IMR-90 (cell line): ENCODE measurements around the gene DYNLL2. TPM values are rescaled to one million over a fixed set of nuclear protein-coding genes. Genes with fewer than 3 reads are reported as not detected.

ENCODE experiments used
- ATAC-seq: fragments of 200-7000 bp; cut with Tn5 transposase; 2 replicates; pipeline ENCODE4 v1.9.1; 2020; ENCODE audit warnings: low read depth, mild to moderate bottlenecking, moderate library complexity
- BruUV-seq: library from RNA; stranded (reverse); fragments of 400-500 nt; replicated peaks from 2 replicates; lab custom pipeline; 2021; lab: Mats Ljungman, UMichigan
- CTCF ChIA-PET: fragments of 300-600 bp; formaldehyde crosslinking; extraction: SDS; loops from one replicate; lab custom pipeline; 2021; ENCODE audit warnings: antibody characterized with exemption; lab: Yijun Ruan, JAX
- POLR2A ChIA-PET: fragments of 300-600 bp; sonication (Branson Sonifier 250); formaldehyde crosslinking; loops from one replicate; lab custom pipeline; 2022; ENCODE audit warnings: antibody characterized with exemption; ENCODE audit not compliant: unreplicated experiment; lab: Charles Lee
- DNase-seq: peaks from one replicate; pipeline ENCODE4 v3.0.0; 2013
- H2AFZ ChIP-seq: replicated peaks from 2 replicates; pipeline ENCODE3; 2013; ENCODE audit warnings: low read length, mild to moderate bottlenecking; ENCODE audit not compliant: poor library complexity
- H2AK5ac ChIP-seq: 2 replicates; pipeline ENCODE4 v1.6.1; 2013; ENCODE audit warnings: low read depth, low read length, inconsistent platforms
- H2AK9ac ChIP-seq: replicated peaks from 2 replicates; pipeline ENCODE3; 2013; ENCODE audit warnings: mild to moderate bottlenecking, low read depth, low read length, moderate library complexity; ENCODE audit not compliant: poor library complexity
- H2BK120ac ChIP-seq: 2 replicates; pipeline ENCODE4 v1.6.1; 2013; ENCODE audit warnings: low read depth, low read length, inconsistent platforms
- H2BK15ac ChIP-seq: 3 replicates; pipeline ENCODE4 v1.6.1; 2013; ENCODE audit warnings: low read depth, low read length, inconsistent platforms
- H2BK20ac ChIP-seq: 2 replicates; pipeline ENCODE4 v1.6.1; 2013; ENCODE audit warnings: low read depth, mild to moderate bottlenecking, inconsistent platforms, low read length, moderate library complexity
- H2BK5ac ChIP-seq: 2 replicates; pipeline ENCODE4 v1.6.1; 2013; ENCODE audit warnings: mild to moderate bottlenecking, low read depth, low read length, inconsistent platforms; ENCODE audit not compliant: poor library complexity, severe bottlenecking
- H3K14ac ChIP-seq: replicated peaks from 2 replicates; pipeline ENCODE4 v1.6.1; 2013; ENCODE audit warnings: low read depth, low read length, inconsistent platforms
- H3K18ac ChIP-seq: 2 replicates; pipeline ENCODE4 v1.6.1; 2013; ENCODE audit warnings: low read depth, low read length, control low read depth
- H3K23ac ChIP-seq: 2 replicates; pipeline ENCODE4 v1.6.1; 2013; ENCODE audit warnings: low read depth, low read length, inconsistent platforms
- H3K27ac ChIP-seq: 2 replicates; pipeline ENCODE4 v1.5.1; 2013; ENCODE audit warnings: mild to moderate bottlenecking, control low read depth, low read length; ENCODE audit not compliant: insufficient read depth
- H3K27me3 ChIP-seq: 2 replicates; pipeline ENCODE4 v1.6.1; 2013; ENCODE audit warnings: low read length; ENCODE audit not compliant: control insufficient read depth, insufficient read depth
- H3K36me3 ChIP-seq: 2 replicates; pipeline ENCODE4 v1.6.1; 2013; ENCODE audit warnings: low read length, mixed read lengths; ENCODE audit not compliant: control insufficient read depth, insufficient read depth
- H3K4ac ChIP-seq: 2 replicates; pipeline ENCODE4 v1.6.1; 2013; ENCODE audit warnings: low read depth, low read length, inconsistent platforms
- H3K4me1 ChIP-seq: 2 replicates; pipeline ENCODE4 v1.6.1; 2013; ENCODE audit warnings: low read length, mixed read lengths; ENCODE audit not compliant: control insufficient read depth, insufficient read depth
- H3K4me2 ChIP-seq: 2 replicates; pipeline ENCODE4 v1.6.1; 2013; ENCODE audit warnings: low read depth, mild to moderate bottlenecking, control low read depth, low read length, moderate library complexity
- H3K4me3 ChIP-seq: 2 replicates; pipeline ENCODE4 v1.5.1; 2013; ENCODE audit warnings: low read depth, mild to moderate bottlenecking, control low read depth, low read length, moderate library complexity; ENCODE audit not compliant: insufficient read depth
- H3K56ac ChIP-seq: 2 replicates; pipeline ENCODE4 v1.6.1; 2013; ENCODE audit warnings: low read length, inconsistent platforms; ENCODE audit not compliant: insufficient read depth; ENCODE audit errors: extremely low read depth
- H3K79me1 ChIP-seq, 2 experiments: 2 replicates each; pipeline ENCODE4 v1.6.1; 2013; ENCODE audit warnings: low read length in 2 of 2, inconsistent platforms in 1 of 2, low read depth in 1 of 2
- H3K9ac ChIP-seq: 2 replicates; pipeline ENCODE4 v1.6.1; 2013; ENCODE audit warnings: low read depth, low read length, control low read depth
- H3K9me1 ChIP-seq: 2 replicates; pipeline ENCODE4 v1.6.1; 2013; ENCODE audit warnings: low read length, inconsistent platforms; ENCODE audit not compliant: insufficient read depth
- H3K9me3 ChIP-seq: 2 replicates; pipeline ENCODE4 v1.6.1; 2013; ENCODE audit warnings: low read length; ENCODE audit not compliant: control insufficient read depth, insufficient read depth
- H4K20me1 ChIP-seq: 2 replicates; pipeline ENCODE4 v1.6.1; 2013; ENCODE audit warnings: low read length, inconsistent platforms; ENCODE audit not compliant: insufficient read depth
- H4K5ac ChIP-seq: 2 replicates; pipeline ENCODE4 v1.6.1; 2013; ENCODE audit warnings: mild to moderate bottlenecking, low read depth, low read length, control low read depth
- H4K8ac ChIP-seq, 2 experiments: 2 replicates each; pipeline ENCODE4 v1.6.1; 2013; ENCODE audit warnings: low read depth in 2 of 2, low read length in 2 of 2, control low read depth in 1 of 2, inconsistent platforms in 1 of 2
- H4K91ac ChIP-seq: 2 replicates; pipeline ENCODE4 v1.6.1; 2013; ENCODE audit warnings: low read depth, low read length, inconsistent platforms; ENCODE audit not compliant: insufficient read depth
- CEBPB ChIP-seq: IDR thresholded peaks from 2 replicates; pipeline ENCODE4 v1.6.1; 2012; ENCODE audit warnings: low read depth, low read length, improper control_type of control experiment
- CHD1 ChIP-seq: IDR thresholded peaks from 2 replicates; pipeline ENCODE4 v1.6.1; 2012; ENCODE audit warnings: low read depth, low read length, improper control_type of control experiment
- FOS ChIP-seq: fragments of 150-350 bp; IDR thresholded peaks from 2 replicates; pipeline ENCODE4 v1.6.1; 2016; ENCODE audit warnings: low read depth, low read length
- MXI1 ChIP-seq: IDR thresholded peaks from 2 replicates; pipeline ENCODE4 v1.6.1; 2012; ENCODE audit warnings: low read depth, mild to moderate bottlenecking, low read length, moderate library complexity, borderline replicate concordance
- RCOR1 ChIP-seq: IDR thresholded peaks from 2 replicates; pipeline ENCODE4 v1.6.1; 2012; ENCODE audit warnings: mild to moderate bottlenecking, low read length, improper control_type of control experiment; ENCODE audit not compliant: insufficient replicate concordance
- RFX5 ChIP-seq: IDR thresholded peaks from 2 replicates; pipeline ENCODE4 v1.8.0; 2012; ENCODE audit warnings: low read depth, mild to moderate bottlenecking, low read length, moderate library complexity
- USF2 ChIP-seq: fragments of 150-350 bp; IDR thresholded peaks from 2 replicates; pipeline ENCODE4 v1.6.1; 2017; ENCODE audit warnings: mild to moderate bottlenecking, antibody characterized with exemption, low read length, low read depth
- WGBS, 2 experiments: methylation state at CpG; one replicate each; pipeline versions ENCODE4 v1.1.5 to v1.1.7; 2013; ENCODE audit warnings: missing lambda C conversion rate in 2 of 2; ENCODE audit not compliant: insufficient read length in 1 of 2; ENCODE audit errors: extremely low coverage in 2 of 2; 5-methylcytosine and 5-hydroxymethylcytosine counted together
- dilution Hi-C: fragments of 300-500 bp; cut with HindIII; formaldehyde crosslinking; loops from one replicate; pipeline ENCODE4 v1.14.3; 2018; ENCODE audit warnings: low sequenced_read_pairs; ENCODE audit not compliant: unreplicated experiment
- in situ Hi-C: fragments of 300-500 bp; cut with MboI; formaldehyde crosslinking; loops from 3 replicates; pipeline ENCODE4 v1.14.3; 2019; ENCODE audit warnings: low sequenced_read_pairs, inconsistent platforms, mixed read lengths
- intact Hi-C: fragments of 100-400 bp; cut with micrococcal nuclease; formaldehyde crosslinking; loops from 2 replicates; pipeline ENCODE4 v1.10.0; 2022
- polyA plus RNA-seq, 3 experiments: library from polyadenylated mRNA; depleted of rRNA; stranded (reverse); fragments of >200 nt; gene quantifications; 2 replicates each; pipeline ENCODE4 v1.2.3, GENCODE V29; 2012; ENCODE audit warnings: low replicate concordance in 1 of 3
- total RNA-seq: library from RNA; depleted of rRNA; stranded (reverse); fragments of >200 nt; gene quantifications from 2 replicates; pipeline ENCODE4 v1.2.3, GENCODE V29; 2012
- TF ChIP-seq, protein P1 (sequence below): conservative IDR thresholded peaks from 2 replicates; pipeline ENCODE4 v1.5.1; 2012; ENCODE audit warnings: mild to moderate bottlenecking, low read depth, low read length, improper control_type of control experiment

DYNLL2 gene
- total and polyA plus RNA-seq, 2 of the 4 experiments (the other 2 are of a cell fraction): 9.1 to 14.2 TPM

- CTCF ChIA-PET: no interaction called here
Measured at GRCh38 chr17:58136669-58137279, 53.6 kb downstream of the DYNLL2 start.

More at GRCh38 chr17:58136669-58137279, 53.6 kb downstream of the DYNLL2 start:
- H2AK5ac ChIP-seq: no peak overlapping the region
- no peak overlapping the region for H3K18ac ChIP-seq
- no peaks in the 10 kb centered on the region for H3K79me1 ChIP-seq
- no peak overlapping the region for H4K8ac ChIP-seq
- WGBS, 2 experiments: 23% methylated on average over 3 of the region's 8 CpGs; no CpG with 5 or more reads in 1 of the 2 experiments
- no peak overlapping the region for H2BK5ac ChIP-seq
- no peak overlapping the region for H3K4ac ChIP-seq
- H2BK20ac ChIP-seq: no peak overlapping the region
- H4K91ac ChIP-seq: no peak overlapping the region
- no peak overlapping the region for H3K23ac ChIP-seq
- H3K14ac ChIP-seq: no peak overlapping the region
- H3K9me3 ChIP-seq: no peaks in the 10 kb centered on the region
- H3K4me1 ChIP-seq: no peaks in the 10 kb centered on the region
- H2AK9ac ChIP-seq: no peak overlapping the region
- H3K27ac ChIP-seq: no peak overlapping the region
- H3K9me1 ChIP-seq: no peaks in the 10 kb centered on the region
- intact Hi-C loops (no loop called here), dilution Hi-C loops (no loop called here), in situ Hi-C loops (no loop called here)
- no peak overlapping the region for H3K56ac ChIP-seq
- no peak overlapping the region for H2BK15ac ChIP-seq
- H3K9ac ChIP-seq: no peak overlapping the region
- H2AFZ ChIP-seq: no peak overlapping the region
- no peak overlapping the region for H2BK120ac ChIP-seq
- DNase-seq (no peak), ATAC-seq (no peak)
- POLR2A ChIA-PET: no interaction called here
- H3K4me2 ChIP-seq: no peak overlapping the region
- H3K4me3 ChIP-seq: no peak overlapping the region
- H4K20me1 ChIP-seq: no peaks in the 10 kb centered on the region
- H3K36me3 ChIP-seq: no peaks in the 10 kb centered on the region
- no peak for TF ChIP-seq MXI1
- no peak for TF ChIP-seq RFX5
- no peak for TF ChIP-seq CHD1
- TF ChIP-seq FOS: no peak
- no peak for TF ChIP-seq CEBPB
- TF ChIP-seq, protein P1, sequence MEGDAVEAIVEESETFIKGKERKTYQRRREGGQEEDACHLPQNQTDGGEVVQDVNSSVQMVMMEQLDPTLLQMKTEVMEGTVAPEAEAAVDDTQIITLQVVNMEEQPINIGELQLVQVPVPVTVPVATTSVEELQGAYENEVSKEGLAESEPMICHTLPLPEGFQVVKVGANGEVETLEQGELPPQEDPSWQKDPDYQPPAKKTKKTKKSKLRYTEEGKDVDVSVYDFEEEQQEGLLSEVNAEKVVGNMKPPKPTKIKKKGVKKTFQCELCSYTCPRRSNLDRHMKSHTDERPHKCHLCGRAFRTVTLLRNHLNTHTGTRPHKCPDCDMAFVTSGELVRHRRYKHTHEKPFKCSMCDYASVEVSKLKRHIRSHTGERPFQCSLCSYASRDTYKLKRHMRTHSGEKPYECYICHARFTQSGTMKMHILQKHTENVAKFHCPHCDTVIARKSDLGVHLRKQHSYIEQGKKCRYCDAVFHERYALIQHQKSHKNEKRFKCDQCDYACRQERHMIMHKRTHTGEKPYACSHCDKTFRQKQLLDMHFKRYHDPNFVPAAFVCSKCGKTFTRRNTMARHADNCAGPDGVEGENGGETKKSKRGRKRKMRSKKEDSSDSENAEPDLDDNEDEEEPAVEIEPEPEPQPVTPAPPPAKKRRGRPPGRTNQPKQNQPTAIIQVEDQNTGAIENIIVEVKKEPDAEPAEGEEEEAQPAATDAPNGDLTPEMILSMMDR: 0 out of 2 replicates have a peak, but pooled peaks have one; percentile 5
- TF ChIP-seq RCOR1: no peak
- no peak for TF ChIP-seq USF2
- no peak overlapping the region for H4K5ac ChIP-seq
- no TSS peak for BruUV-seq
- peaks cover 5% of the 10 kb centered on the region for H3K27me3 ChIP-seq
